ENCODE data around the gene PRC1. TPM values are rescaled to one million over a fixed set of nuclear protein-coding genes. Genes with fewer than 3 reads are reported as not detected.

Gene PRC1, protein sequence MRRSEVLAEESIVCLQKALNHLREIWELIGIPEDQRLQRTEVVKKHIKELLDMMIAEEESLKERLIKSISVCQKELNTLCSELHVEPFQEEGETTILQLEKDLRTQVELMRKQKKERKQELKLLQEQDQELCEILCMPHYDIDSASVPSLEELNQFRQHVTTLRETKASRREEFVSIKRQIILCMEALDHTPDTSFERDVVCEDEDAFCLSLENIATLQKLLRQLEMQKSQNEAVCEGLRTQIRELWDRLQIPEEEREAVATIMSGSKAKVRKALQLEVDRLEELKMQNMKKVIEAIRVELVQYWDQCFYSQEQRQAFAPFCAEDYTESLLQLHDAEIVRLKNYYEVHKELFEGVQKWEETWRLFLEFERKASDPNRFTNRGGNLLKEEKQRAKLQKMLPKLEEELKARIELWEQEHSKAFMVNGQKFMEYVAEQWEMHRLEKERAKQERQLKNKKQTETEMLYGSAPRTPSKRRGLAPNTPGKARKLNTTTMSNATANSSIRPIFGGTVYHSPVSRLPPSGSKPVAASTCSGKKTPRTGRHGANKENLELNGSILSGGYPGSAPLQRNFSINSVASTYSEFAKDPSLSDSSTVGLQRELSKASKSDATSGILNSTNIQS
- total RNA-seq (2014; rRNA removed; shearing (Covaris generic)), result 74.5 and 93.5 TPM in 2 replicates
- polyA plus RNA-seq (2016; fragmentation: Nextera tagmentation; extraction: Ambion mirVana), result 64.1 and 68.0 TPM in 2 replicates

DNA sequence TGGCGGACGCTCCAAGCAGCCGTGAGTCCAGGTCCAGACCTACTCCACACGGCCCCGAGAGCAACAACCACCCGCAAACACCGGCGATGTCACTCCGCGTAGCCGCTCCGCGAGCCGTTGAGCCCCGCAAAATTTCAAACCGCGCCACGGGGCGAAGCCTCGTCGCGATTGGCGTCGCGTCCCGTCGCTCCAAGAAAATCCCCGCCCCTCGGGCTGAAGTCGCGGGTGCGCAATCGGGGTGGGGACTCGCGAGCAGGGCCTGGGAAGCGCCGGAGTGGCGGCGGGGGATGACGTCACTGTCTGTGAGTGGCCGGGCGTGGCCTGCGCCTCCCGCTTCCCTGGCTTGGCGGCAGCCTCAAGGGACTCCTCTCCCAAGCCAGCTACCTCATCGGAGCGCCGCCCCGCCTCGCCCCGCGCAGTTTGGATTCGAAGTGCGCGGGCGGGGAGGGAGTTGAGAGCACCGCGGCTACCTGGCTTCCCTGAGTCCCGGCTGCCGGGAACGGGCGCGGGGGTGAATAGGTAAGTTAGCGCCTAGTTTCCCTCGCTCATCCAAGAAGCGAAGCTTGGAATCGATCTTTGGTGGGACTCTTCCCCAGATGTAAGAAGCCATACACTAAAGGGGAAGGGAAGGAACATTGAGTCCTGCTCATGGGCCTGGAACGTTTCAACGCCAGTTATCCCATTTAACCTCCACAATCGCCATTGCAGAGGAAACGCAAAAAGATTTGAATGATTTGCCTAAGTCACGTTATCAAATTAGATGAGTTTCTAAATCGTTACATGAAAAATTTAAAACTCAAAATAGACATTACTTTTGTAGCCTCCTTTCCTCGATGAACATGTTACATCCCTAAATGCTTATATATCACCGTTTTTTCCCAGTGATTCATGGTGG is at the start of gene PRC1:
PRC1 (minus strand) TSS at position 119 of the 895 bp plus-strand sequence; CDS start at position 1, 118 bp downstream.
- DNase-seq, result peak; percentile 100
- Histone ChIP-seq H3K4me2 (ENCODE audit: unreplicated experiment) (peak within 1 kb of the TSS; percentile 100), H3K27ac (peak within 1 kb of the TSS; percentile 88), H3K4me3 (peak within 1 kb of the TSS; percentile 95), H3K36me3 (ENCODE audit: low read depth) (no peaks in the 10 kb centered on the region), H3K9me2 (ENCODE audit: insufficient read depth) (no peaks in the 10 kb centered on the region), H3F3A (ENCODE audit: insufficient read depth) (peaks cover 9% of the 10 kb centered on the region), H3K4me1 (ENCODE audit: insufficient read depth) (no peaks in the 10 kb centered on the region), H3K9me3 (ENCODE audit: low read depth) (no peaks in the 10 kb centered on the region), H3K79me2 (ENCODE audit: insufficient read depth) (peaks cover 46% of the 10 kb centered on the region), H3K9ac (peak within 1 kb of the TSS; percentile 96), H4K20me1 (ENCODE audit: insufficient read depth) (no peaks in the 10 kb centered on the region), H3K27me3 (replicated peaks; ENCODE audit: insufficient read depth) (no peaks in the 10 kb centered on the region), H2AFZ (peak within 1 kb of the TSS; percentile 93)
- in situ Hi-C loops (cut with MboI), result no loop called here
- TF ChIP-seq EZH2phosphoT487 (IDR thresholded peaks at IDR 0.05; ENCODE audit: insufficient read depth, low read depth) (no peak), EZH2 (IDR thresholded peaks at IDR 0.05; ENCODE audit: insufficient read depth, poor library complexity, severe bottlenecking) (no peak)
- WGBS, 2 experiments (ENCODE audit: low coverage in 1 of 2, low lambda C conversion rate in 2 of 2, missing lambda C conversion rate in 2 of 2), result 1% methylated on average over 68 to 74 of the region's 75 CpGs

DNA sequence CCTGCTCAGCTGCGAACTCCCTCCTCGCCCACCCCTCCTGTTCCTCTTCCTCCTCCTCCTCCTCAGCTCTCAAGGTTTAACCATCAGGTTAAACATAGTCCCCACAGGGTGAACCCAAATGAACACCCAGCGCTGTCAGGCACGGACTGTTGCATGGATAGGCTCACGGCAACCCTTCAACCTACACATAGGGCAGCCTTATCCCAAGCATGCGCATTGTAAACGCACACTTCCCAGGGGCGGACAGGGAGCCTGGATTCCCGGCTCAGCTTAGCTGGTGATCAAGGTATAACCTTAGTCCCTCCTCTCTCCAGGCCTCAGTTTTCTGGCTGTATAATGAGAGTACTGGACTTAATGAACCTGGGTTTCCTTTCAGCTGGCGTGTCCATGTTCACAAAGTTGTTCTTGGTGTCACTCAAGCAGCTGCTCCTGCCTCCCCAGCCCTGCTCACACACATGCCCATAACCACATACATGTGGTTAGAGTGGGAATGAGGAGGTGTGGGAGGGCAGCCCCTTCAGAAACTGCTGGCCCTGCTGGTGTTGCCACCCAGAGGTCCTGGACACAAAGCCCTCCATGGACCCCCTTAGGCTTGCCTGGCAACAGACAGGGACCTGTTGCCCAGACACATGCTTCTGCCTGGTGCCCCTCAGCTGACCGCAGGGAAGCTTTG is 49.0 kb upstream of the PRC1 start:
- no peak overlapping the region for H2AFZ ChIP-seq
- no peaks in the 10 kb centered on the region for H3K79me2 ChIP-seq (ENCODE audit: insufficient read depth)
- in situ Hi-C loops (cut with MboI), result no loop called here
- no peaks in the 10 kb centered on the region for H3K9me3 ChIP-seq (ENCODE audit: low read depth)
- 64 to 66% methylated on average over 9 to 11 of the region's 11 CpGs for WGBS, 2 experiments (ENCODE audit: low coverage in 1 of 2, low lambda C conversion rate in 2 of 2, missing lambda C conversion rate in 2 of 2)
- H3K4me3 ChIP-seq, result no peak overlapping the region
- no peaks in the 10 kb centered on the region for H3K9me2 ChIP-seq (ENCODE audit: insufficient read depth)
- no peaks in the 10 kb centered on the region for H3F3A ChIP-seq (ENCODE audit: insufficient read depth)
- DNase-seq, result no peak
- H3K4me2 ChIP-seq (ENCODE audit: unreplicated experiment), result no peak overlapping the region
- no peaks in the 10 kb centered on the region for H3K27me3 ChIP-seq (replicated peaks; ENCODE audit: insufficient read depth)
- H3K4me1 ChIP-seq (ENCODE audit: insufficient read depth), result no peaks in the 10 kb centered on the region
- no peak overlapping the region for H3K27ac ChIP-seq
- no peaks in the 10 kb centered on the region for H3K36me3 ChIP-seq (ENCODE audit: low read depth)
- TF ChIP-seq EZH2phosphoT487 (IDR thresholded peaks at IDR 0.05; ENCODE audit: insufficient read depth, low read depth) (no peak), EZH2 (IDR thresholded peaks at IDR 0.05; ENCODE audit: insufficient read depth, poor library complexity, severe bottlenecking) (no peak)
- H3K9ac ChIP-seq, result no peak overlapping the region
- H4K20me1 ChIP-seq (ENCODE audit: insufficient read depth), result no peaks in the 10 kb centered on the region

DNA sequence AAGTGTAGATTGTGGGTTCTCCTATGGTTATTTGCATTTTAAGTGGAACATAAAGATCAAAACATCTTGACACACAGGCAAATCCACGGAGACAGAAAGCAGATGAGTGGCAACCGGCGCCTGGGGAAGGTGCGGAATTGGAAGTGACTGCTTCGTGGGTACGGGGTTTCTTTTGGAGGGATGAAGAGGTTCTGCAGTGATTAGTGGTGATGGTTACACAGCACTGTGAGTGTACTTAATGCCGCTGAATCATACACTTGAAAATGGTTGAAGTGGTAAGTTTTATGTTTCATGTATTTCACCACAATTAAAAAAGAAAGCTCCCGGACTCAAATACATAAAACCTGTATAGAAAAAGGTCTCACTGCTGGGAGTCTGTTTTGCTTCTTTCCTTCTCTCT is 46.5 kb upstream of the PRC1 start:
- H3K27me3 ChIP-seq (replicated peaks; ENCODE audit: insufficient read depth), result no peaks in the 10 kb centered on the region; the same call in 1 of the 2 replicates
- H3K9me2 ChIP-seq (ENCODE audit: insufficient read depth), result no peaks in the 10 kb centered on the region
- no peaks in the 10 kb centered on the region for H3K9me3 ChIP-seq (ENCODE audit: low read depth)
- H3K9ac ChIP-seq, result no peak overlapping the region
- H3K27ac ChIP-seq, result no peak overlapping the region
- no peaks in the 10 kb centered on the region for H3F3A ChIP-seq (ENCODE audit: insufficient read depth)
- DNase-seq, result no peak
- H4K20me1 ChIP-seq (ENCODE audit: insufficient read depth), result no peaks in the 10 kb centered on the region
- no peak overlapping the region for H3K4me2 ChIP-seq (ENCODE audit: unreplicated experiment)
- TF ChIP-seq EZH2 (IDR thresholded peaks at IDR 0.05; ENCODE audit: insufficient read depth, poor library complexity, severe bottlenecking) (no peak), EZH2phosphoT487 (IDR thresholded peaks at IDR 0.05; ENCODE audit: insufficient read depth, low read depth) (no peak)
- WGBS, 2 experiments (ENCODE audit: low coverage in 1 of 2, low lambda C conversion rate in 2 of 2, missing lambda C conversion rate in 2 of 2), result 61 to 64% methylated on average over 8 of the region's 8 CpGs
- no peaks in the 10 kb centered on the region for H3K79me2 ChIP-seq (ENCODE audit: insufficient read depth)
- no peaks in the 10 kb centered on the region for H3K36me3 ChIP-seq (ENCODE audit: low read depth)
- H3K4me1 ChIP-seq (ENCODE audit: insufficient read depth), result no peaks in the 10 kb centered on the region
- in situ Hi-C loops (cut with MboI), result no loop called here
- no peak overlapping the region for H3K4me3 ChIP-seq
- H2AFZ ChIP-seq, result no peak overlapping the region
